ENCODE results near the gene INPP5D.

The INPP5D gene

DNA sequence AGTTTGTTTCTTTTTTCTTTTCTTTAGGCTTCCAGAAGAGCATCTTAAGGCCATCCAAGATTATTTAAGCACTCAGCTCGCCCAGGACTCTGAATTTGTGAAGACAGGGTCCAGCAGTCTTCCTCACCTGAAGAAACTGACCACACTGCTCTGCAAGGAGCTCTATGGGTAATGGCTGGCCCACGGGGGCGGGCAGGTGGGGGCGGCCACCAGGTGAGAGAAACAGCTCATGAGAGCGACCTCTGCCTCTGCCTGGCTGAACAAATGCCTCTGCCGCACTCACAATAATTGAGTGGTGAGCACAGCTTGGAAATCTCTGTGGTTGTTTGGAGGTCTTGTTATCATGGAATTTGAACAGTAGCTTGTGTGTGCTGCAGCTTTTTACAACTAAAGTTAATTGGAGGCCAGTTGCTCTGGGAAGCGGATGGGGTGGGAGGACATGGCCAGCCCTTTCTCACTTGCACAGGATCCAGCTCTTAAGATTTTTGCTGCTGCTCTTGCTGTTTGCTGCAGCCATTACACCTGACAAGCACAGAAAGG is 70.4 kb downstream of the INPP5D start:
- no peaks in the 10 kb centered on the region for H3K27me3 ChIP-seq (ENCODE audit: insufficient read depth, low read length)
- no peaks in the 10 kb centered on the region for H3F3A ChIP-seq (ENCODE audit: insufficient read depth, low read length)
- H3K4me2 ChIP-seq (ENCODE audit: low read length): no peak overlapping the region
- no peak overlapping the region for H3K4me3 ChIP-seq (ENCODE audit: low read depth, low read length, poor library complexity, severe bottlenecking)
- H4K20me1 ChIP-seq (ENCODE audit: insufficient read depth, low read length): no peaks in the 10 kb centered on the region
- no peak for TF ChIP-seq EZH2 (IDR thresholded peaks at IDR 0.05; ENCODE audit: borderline replicate concordance, low read length)
- TF ChIP-seq, protein P1, sequence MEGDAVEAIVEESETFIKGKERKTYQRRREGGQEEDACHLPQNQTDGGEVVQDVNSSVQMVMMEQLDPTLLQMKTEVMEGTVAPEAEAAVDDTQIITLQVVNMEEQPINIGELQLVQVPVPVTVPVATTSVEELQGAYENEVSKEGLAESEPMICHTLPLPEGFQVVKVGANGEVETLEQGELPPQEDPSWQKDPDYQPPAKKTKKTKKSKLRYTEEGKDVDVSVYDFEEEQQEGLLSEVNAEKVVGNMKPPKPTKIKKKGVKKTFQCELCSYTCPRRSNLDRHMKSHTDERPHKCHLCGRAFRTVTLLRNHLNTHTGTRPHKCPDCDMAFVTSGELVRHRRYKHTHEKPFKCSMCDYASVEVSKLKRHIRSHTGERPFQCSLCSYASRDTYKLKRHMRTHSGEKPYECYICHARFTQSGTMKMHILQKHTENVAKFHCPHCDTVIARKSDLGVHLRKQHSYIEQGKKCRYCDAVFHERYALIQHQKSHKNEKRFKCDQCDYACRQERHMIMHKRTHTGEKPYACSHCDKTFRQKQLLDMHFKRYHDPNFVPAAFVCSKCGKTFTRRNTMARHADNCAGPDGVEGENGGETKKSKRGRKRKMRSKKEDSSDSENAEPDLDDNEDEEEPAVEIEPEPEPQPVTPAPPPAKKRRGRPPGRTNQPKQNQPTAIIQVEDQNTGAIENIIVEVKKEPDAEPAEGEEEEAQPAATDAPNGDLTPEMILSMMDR (IDR thresholded peaks at IDR 0.05; ENCODE audit: low read length): no peak
- H3K79me2 ChIP-seq (ENCODE audit: insufficient read depth, low read length): no peaks in the 10 kb centered on the region
- H3K36me3 ChIP-seq (ENCODE audit: insufficient read depth, low read length): peaks cover 79% of the 10 kb centered on the region
- H3K9me2 ChIP-seq (ENCODE audit: low read depth, low read length): no peaks in the 10 kb centered on the region
- H3K9me3 ChIP-seq (ENCODE audit: low read length): no peaks in the 10 kb centered on the region; the same call in 1 of the 2 replicates
- no peak overlapping the region for H3K27ac ChIP-seq (ENCODE audit: low read depth, low read length, poor library complexity, severe bottlenecking)
- H2AFZ ChIP-seq (ENCODE audit: low read length): no peak overlapping the region
- no peak overlapping the region for H3K9ac ChIP-seq (ENCODE audit: low read length)
- H3K4me1 ChIP-seq (ENCODE audit: insufficient read depth, low read length, severe bottlenecking): no peaks in the 10 kb centered on the region

DNA sequence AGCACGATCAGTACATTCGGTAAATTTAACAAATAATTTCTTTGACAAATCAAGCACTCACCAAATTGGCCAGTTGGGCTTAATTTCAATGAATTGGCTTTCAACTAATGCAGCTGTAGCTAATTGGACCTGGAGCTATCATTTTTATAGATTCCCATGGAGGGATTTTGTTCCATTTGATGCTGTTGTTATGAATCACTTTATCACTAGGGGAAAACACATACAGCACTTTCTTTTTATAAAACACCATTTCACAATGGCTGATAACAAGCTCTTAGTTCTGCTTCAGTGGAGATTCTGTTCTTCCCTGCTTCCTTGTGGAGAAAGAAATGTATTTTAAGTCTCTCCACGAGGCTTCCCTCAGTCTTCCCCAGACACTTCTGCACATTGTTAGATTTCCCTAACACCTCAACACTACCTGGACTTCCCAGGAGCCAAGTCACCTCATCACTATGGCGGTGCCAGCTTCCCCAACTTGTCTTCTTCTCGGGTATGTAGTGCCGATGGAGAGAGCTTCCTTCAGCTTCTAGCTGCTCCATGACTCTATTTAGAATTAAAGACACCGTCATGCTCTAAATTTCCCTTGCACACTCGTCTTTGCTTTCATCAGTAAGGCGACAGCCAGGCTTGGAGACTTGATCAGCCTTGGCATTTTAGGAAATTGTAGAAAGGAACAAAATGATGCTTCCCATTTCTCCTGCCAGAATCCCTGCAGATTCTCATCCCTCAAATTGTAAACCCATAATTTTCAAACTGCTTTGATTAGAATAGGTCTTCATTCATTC is 72.0 kb downstream of the INPP5D start:
- Histone ChIP-seq H3K27me3 (ENCODE audit: insufficient read depth, low read length) (no peaks in the 10 kb centered on the region), H3K9ac (ENCODE audit: low read length) (no peak overlapping the region), H3K36me3 (ENCODE audit: insufficient read depth, low read length) (peaks cover 78% of the 10 kb centered on the region), H3K27ac (ENCODE audit: low read depth, low read length, poor library complexity, severe bottlenecking) (no peak overlapping the region), H3K9me3 (ENCODE audit: low read length) (peaks cover 4% of the 10 kb centered on the region; the same call in 1 of the 2 replicates), H3F3A (ENCODE audit: insufficient read depth, low read length) (no peaks in the 10 kb centered on the region), H3K4me3 (ENCODE audit: low read depth, low read length, poor library complexity, severe bottlenecking) (no peak overlapping the region), H3K79me2 (ENCODE audit: insufficient read depth, low read length) (no peaks in the 10 kb centered on the region), H4K20me1 (ENCODE audit: insufficient read depth, low read length) (no peaks in the 10 kb centered on the region), H3K4me1 (ENCODE audit: insufficient read depth, low read length, severe bottlenecking) (no peaks in the 10 kb centered on the region), H3K9me2 (ENCODE audit: low read depth, low read length) (no peaks in the 10 kb centered on the region), H3K4me2 (ENCODE audit: low read length) (no peak overlapping the region), H2AFZ (ENCODE audit: low read length) (no peak overlapping the region)
- TF ChIP-seq EZH2 (IDR thresholded peaks at IDR 0.05; ENCODE audit: borderline replicate concordance, low read length): no peak
- TF ChIP-seq, protein P1 (IDR thresholded peaks at IDR 0.05; ENCODE audit: low read length): no peak

DNA sequence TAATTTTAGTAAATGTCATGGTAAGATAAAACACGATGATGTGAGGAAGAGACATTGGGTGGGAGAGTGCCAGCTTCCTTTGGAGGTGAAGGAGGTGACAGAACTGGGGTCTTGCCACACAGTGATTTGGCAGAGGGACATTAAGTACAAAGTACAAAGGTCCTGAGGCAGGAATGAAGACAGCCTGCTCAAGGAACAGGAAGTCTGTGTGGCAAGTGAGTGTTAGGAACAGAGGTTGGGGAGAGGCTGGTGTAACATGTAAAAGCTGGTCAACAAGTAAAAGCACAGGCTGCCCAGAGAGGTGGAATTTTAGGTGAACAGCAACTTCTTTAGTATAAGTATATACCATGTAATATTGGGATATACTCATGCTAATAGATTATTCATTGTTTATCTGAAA is 73.1 kb downstream of the INPP5D start:
- Histone ChIP-seq H2AFZ (ENCODE audit: low read length) (no peak overlapping the region), H3K27me3 (ENCODE audit: insufficient read depth, low read length) (no peaks in the 10 kb centered on the region), H3F3A (ENCODE audit: insufficient read depth, low read length) (no peaks in the 10 kb centered on the region), H3K4me2 (ENCODE audit: low read length) (no peak overlapping the region), H3K36me3 (ENCODE audit: insufficient read depth, low read length) (peaks cover 71% of the 10 kb centered on the region), H3K9me2 (ENCODE audit: low read depth, low read length) (no peaks in the 10 kb centered on the region), H3K4me3 (ENCODE audit: low read depth, low read length, poor library complexity, severe bottlenecking) (no peak overlapping the region), H3K9ac (ENCODE audit: low read length) (no peak overlapping the region), H3K4me1 (ENCODE audit: insufficient read depth, low read length, severe bottlenecking) (no peaks in the 10 kb centered on the region), H4K20me1 (ENCODE audit: insufficient read depth, low read length) (no peaks in the 10 kb centered on the region), H3K9me3 (ENCODE audit: low read length) (peaks cover 4% of the 10 kb centered on the region; the same call in 1 of the 2 replicates), H3K27ac (ENCODE audit: low read depth, low read length, poor library complexity, severe bottlenecking) (no peak overlapping the region), H3K79me2 (ENCODE audit: insufficient read depth, low read length) (no peaks in the 10 kb centered on the region)
- TF ChIP-seq EZH2 (IDR thresholded peaks at IDR 0.05; ENCODE audit: borderline replicate concordance, low read length): no peak

Measured in OCI-LY1 (cell line).